ENCODE measurements around the gene ISM1. TPM values are rescaled to one million over a fixed set of nuclear protein-coding genes. Genes with fewer than 3 reads are reported as not detected.

ISM1 gene
- total and polyA plus RNA-seq, 7 donors = 0.60 to 3.3 (median 1.5) TPM; not detected in 1

DNA sequence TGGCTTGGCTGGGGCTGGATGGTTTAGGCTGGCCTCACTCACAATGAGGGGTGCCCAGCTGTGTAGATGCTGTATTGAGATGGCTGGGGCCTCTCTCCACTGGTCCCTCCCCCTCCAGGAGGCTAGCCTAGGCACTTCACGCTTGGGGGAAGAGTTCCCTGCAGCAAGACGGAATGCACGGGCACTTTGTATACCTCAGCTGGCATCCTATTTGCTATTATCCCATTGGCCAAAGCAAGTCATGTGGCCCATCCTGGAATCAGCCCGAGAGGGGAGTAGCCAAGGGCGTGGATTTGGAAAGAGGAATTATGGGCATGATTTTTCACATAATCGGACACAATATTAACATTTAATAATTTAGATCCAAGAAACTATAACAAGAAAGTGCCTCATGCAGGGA is 64.3 kb downstream of the ISM1 start:
- 93 to 95% methylated on average over 6 of the region's 6 CpGs for WGBS, 2 donors
- no peaks in the 10 kb centered on the region for H3K36me3 ChIP-seq
- H3K4me3 ChIP-seq = no peak overlapping the region
- H3K27ac ChIP-seq = no peak overlapping the region
- H3K9me3 ChIP-seq = no peaks in the 10 kb centered on the region
- no peak for TF ChIP-seq POLR2A (IDR thresholded peaks at IDR 0.05)
- no peak for TF ChIP-seq POLR2AphosphoS5 (IDR thresholded peaks at IDR 0.05)
- no peak for TF ChIP-seq CTCF (IDR thresholded peaks at IDR 0.05)
- no peak for TF ChIP-seq EP300 (IDR thresholded peaks at IDR 0.05)
- DNase-seq = no peak
- H3K27me3 ChIP-seq = no peaks in the 10 kb centered on the region
- intact Hi-C loops (cut with DNase I) = no loop called here
- H3K4me1 ChIP-seq = no peaks in the 10 kb centered on the region

- TF ChIP-seq POLR2AphosphoS5 (IDR thresholded peaks at IDR 0.05) = no peak
- no peak for TF ChIP-seq CTCF (IDR thresholded peaks at IDR 0.05)
- TF ChIP-seq EP300 (IDR thresholded peaks at IDR 0.05) = no peak
- no peak for TF ChIP-seq POLR2A (IDR thresholded peaks at IDR 0.05)
- no peak overlapping the region for H3K4me3 ChIP-seq
- no peaks in the 10 kb centered on the region for H3K27me3 ChIP-seq
- no peak for DNase-seq
- H3K9me3 ChIP-seq = no peaks in the 10 kb centered on the region
- H3K4me1 ChIP-seq = no peaks in the 10 kb centered on the region
- intact Hi-C loops (cut with DNase I) = no loop called here
- no peak overlapping the region for H3K27ac ChIP-seq
- 86 to 93% methylated on average over 5 of the region's 5 CpGs for WGBS, 2 donors
- no peaks in the 10 kb centered on the region for H3K36me3 ChIP-seq
These were observed 65.0 kb downstream of the ISM1 start for GRCh38 chr20:13286052-13286451.

- H3K4me1 ChIP-seq = no peaks in the 10 kb centered on the region
- no peaks in the 10 kb centered on the region for H3K27me3 ChIP-seq
- no peak overlapping the region for H3K27ac ChIP-seq
- TF ChIP-seq EP300 (IDR thresholded peaks at IDR 0.05) (no peak), POLR2AphosphoS5 (IDR thresholded peaks at IDR 0.05) (no peak)
- WGBS, 2 donors = 65 to 91% methylated on average over 7 of the region's 7 CpGs
- no peaks in the 10 kb centered on the region for H3K36me3 ChIP-seq
- H3K4me3 ChIP-seq = no peak overlapping the region
- no peak for DNase-seq
- intact Hi-C loops (cut with DNase I) = no loop called here
- no peaks in the 10 kb centered on the region for H3K9me3 ChIP-seq
These were observed 65.5 kb downstream of the ISM1 start for GRCh38 chr20:13286607-13287006.

- no peaks in the 10 kb centered on the region for H3K4me1 ChIP-seq
- no peak overlapping the region for H3K27ac ChIP-seq
- no peaks in the 10 kb centered on the region for H3K27me3 ChIP-seq
- DNase-seq = no peak
- H3K9me3 ChIP-seq = no peaks in the 10 kb centered on the region
- TF ChIP-seq EP300 (IDR thresholded peaks at IDR 0.05) (no peak), CTCF (IDR thresholded peaks at IDR 0.05) (no peak), POLR2A (IDR thresholded peaks at IDR 0.05) (no peak), POLR2AphosphoS5 (IDR thresholded peaks at IDR 0.05) (no peak)
- intact Hi-C loops (cut with DNase I) = no loop called here
- WGBS, 2 donors = 93 to 95% methylated on average over 12 of the region's 12 CpGs
- no peak overlapping the region for H3K4me3 ChIP-seq
- no peaks in the 10 kb centered on the region for H3K36me3 ChIP-seq
These were observed 67.3 kb downstream of the ISM1 start for GRCh38 chr20:13288357-13288756.

GRCh38 chr20:13289031-13289430 is 68.0 kb downstream of the ISM1 start:
- DNase-seq = no peak
- no peak overlapping the region for H3K4me3 ChIP-seq
- H3K36me3 ChIP-seq = no peaks in the 10 kb centered on the region
- TF ChIP-seq POLR2AphosphoS5 (IDR thresholded peaks at IDR 0.05) = no peak
- intact Hi-C loops (cut with DNase I) = no loop called here
- no peaks in the 10 kb centered on the region for H3K4me1 ChIP-seq
- no peaks in the 10 kb centered on the region for H3K9me3 ChIP-seq
- no peak overlapping the region for H3K27ac ChIP-seq
- H3K27me3 ChIP-seq = no peaks in the 10 kb centered on the region
- 81 to 91% methylated on average over 6 of the region's 6 CpGs for WGBS, 2 donors

- H3K9me3 ChIP-seq = no peaks in the 10 kb centered on the region
- H3K27me3 ChIP-seq = no peaks in the 10 kb centered on the region
- TF ChIP-seq POLR2AphosphoS5 (IDR thresholded peaks at IDR 0.05) (no peak), CTCF (IDR thresholded peaks at IDR 0.05) (no peak), POLR2A (IDR thresholded peaks at IDR 0.05) (no peak), EP300 (IDR thresholded peaks at IDR 0.05) (no peak)
- no peak overlapping the region for H3K27ac ChIP-seq
- no peak for DNase-seq
- no peak overlapping the region for H3K4me3 ChIP-seq
- whole genome bisulfite sequencing, 2 donors = 41 to 78% methylated on average over 2 of the region's 2 CpGs
- no peaks in the 10 kb centered on the region for H3K4me1 ChIP-seq
- no peaks in the 10 kb centered on the region for H3K36me3 ChIP-seq
- intact Hi-C loops (cut with DNase I) = no loop called here
These were observed 69.7 kb downstream of the ISM1 start for GRCh38 chr20:13290724-13291123.
